Activated CD4-positive, alpha-beta T cell treated with anti-CD3 and anti-CD28 coated beads for 36 hours (primary cell): ENCODE measurements around the gene MACF1. TPM values are rescaled to one million over a fixed set of nuclear protein-coding genes. Genes with fewer than 3 reads are reported as not detected.

Source experiments
- ATAC-seq: fragments of 200-7000 bp; cut with Tn5 transposase; one replicate; pipeline ENCODE4 v1.10.0; 2021; ENCODE audit warnings: mild to moderate bottlenecking, moderate library complexity
- CTCF ChIA-PET: fragments of 350-600 bp; sonication (Branson Sonifier 250); formaldehyde crosslinking; loops from one replicate; lab custom pipeline; 2021; ENCODE audit warnings: antibody characterized with exemption; lab: Charles Lee
- POLR2A ChIA-PET: fragments of 350-600 bp; sonication (Branson Sonifier 250); formaldehyde crosslinking; loops from one replicate; lab custom pipeline; 2021; ENCODE audit warnings: antibody characterized with exemption, inconsistent platforms; lab: Charles Lee
- DNase-seq: peaks from one replicate; pipeline ENCODE4 v3.0.0-alpha.2; 2020
- H3K27ac Mint-ChIP-seq: one replicate; pipeline ENCODE4 v1.8.0; 2021; ENCODE audit warnings: mixed read lengths
- H3K27me3 Mint-ChIP-seq: one replicate; pipeline ENCODE4 v1.8.0; 2021; ENCODE audit warnings: mixed read lengths
- H3K36me3 Mint-ChIP-seq: one replicate; pipeline ENCODE4 v1.8.0; 2021; ENCODE audit warnings: low read depth, mixed read lengths
- H3K4me1 Mint-ChIP-seq: one replicate; pipeline ENCODE4 v1.8.0; 2021; ENCODE audit warnings: mixed read lengths
- H3K4me3 Mint-ChIP-seq: one replicate; pipeline ENCODE4 v1.8.0; 2021; ENCODE audit warnings: mild to moderate bottlenecking, moderate library complexity, mixed read lengths
- H3K9me3 Mint-ChIP-seq: one replicate; pipeline ENCODE4 v1.8.0; 2021; ENCODE audit warnings: low read depth, mixed read lengths
- intact Hi-C, 2 experiments: fragments of 100-400 bp; cut with DNase I in 1 of 2; cut with micrococcal nuclease in 1 of 2; formaldehyde crosslinking; loops; one replicate each; pipeline versions ENCODE4 v1.14.2 to v1.15.1; 2022 to 2024; cut with DNase I, micrococcal nuclease
- total RNA-seq, 2 experiments: library from RNA; stranded (reverse); gene quantifications; one replicate each; pipeline ENCODE4 v1.2.3, GENCODE V29; 2021

The MACF1 gene
- total RNA-seq, 2 experiments from 2014 or later = 192 to 195 TPM

DNA sequence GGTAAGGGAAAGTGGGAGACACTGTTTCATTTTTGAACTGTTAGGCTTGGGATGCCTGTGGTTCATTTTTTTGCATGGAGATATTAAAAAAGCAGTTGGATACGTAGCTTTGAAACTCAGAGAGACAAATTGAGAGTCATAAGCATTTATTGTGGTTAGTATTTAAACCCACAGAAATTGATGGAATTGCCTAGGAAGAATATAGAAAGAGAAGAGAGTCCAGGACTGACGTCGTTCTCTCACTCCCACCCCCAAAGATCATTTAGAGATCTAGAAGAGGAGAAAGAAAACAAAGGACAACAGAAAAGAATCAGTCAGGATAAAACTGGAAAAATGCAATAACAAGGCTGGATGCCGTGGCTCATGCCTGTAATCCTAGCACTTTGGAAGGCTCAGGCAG lies 213.7 kb downstream of the MACF1 start:
- no peak for ATAC-seq
- CTCF ChIA-PET = interaction anchor here (1.0 to 3.5 kb wide), 3 partner anchors 7 to 63 kb away, joined by 3 to 15 read pairs (median 3); no protein-coding TSS in a partner anchor
- Mint-ChIP-seq H3K27me3 (no peaks in the 10 kb centered on the region), H3K4me3 (no peak overlapping the region), H3K4me1 (peaks cover 27% of the 10 kb centered on the region), H3K36me3 (peaks cover 35% of the 10 kb centered on the region), H3K9me3 (no peaks in the 10 kb centered on the region), H3K27ac (no peak overlapping the region)
- intact Hi-C loops = no loop called here
- POLR2A ChIA-PET = interaction anchor here (0.6 kb wide), 1 partner anchor 42 kb away, joined by 3 read pairs; no protein-coding TSS in a partner anchor
- DNase-seq = no peak

DNA sequence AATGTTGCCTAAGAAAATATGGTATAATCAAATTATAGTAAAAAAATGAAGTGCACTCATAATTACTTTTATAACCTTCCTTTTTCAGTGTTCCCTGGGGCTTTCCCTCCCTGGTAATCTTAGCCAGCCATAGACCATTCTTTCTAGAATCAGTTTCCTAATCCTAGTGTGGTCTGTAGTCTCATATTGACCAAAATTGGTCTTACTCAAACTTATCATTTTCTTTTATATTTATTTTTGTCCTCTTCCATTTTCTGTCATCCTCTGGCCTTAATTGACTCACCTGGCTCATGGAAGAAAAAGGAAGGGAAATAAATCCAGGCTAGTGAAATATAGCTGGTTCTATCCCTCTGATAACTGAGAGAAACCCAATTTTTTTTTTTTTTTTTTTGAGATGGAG lies 216.0 kb downstream of the MACF1 start:
- Mint-ChIP-seq H3K4me1 (peaks cover 24% of the 10 kb centered on the region), H3K27ac (no peak overlapping the region), H3K4me3 (no peak overlapping the region), H3K36me3 (peaks cover 41% of the 10 kb centered on the region), H3K9me3 (no peaks in the 10 kb centered on the region), H3K27me3 (no peaks in the 10 kb centered on the region)
- ATAC-seq = peak; percentile 57
- CTCF ChIA-PET = interaction anchor here (1.5 to 3.5 kb wide), 3 partner anchors 9 to 45 kb away, joined by 3 to 15 read pairs (median 7); no protein-coding TSS in a partner anchor
- intact Hi-C loops = no loop called here
- no peak for DNase-seq
- POLR2A ChIA-PET = no interaction called here

GRCh38 chr1:39422614-39423013 lies 218.1 kb downstream of the MACF1 start:
- DNase-seq (no peak), ATAC-seq (peak; percentile 81)
- Mint-ChIP-seq H3K4me3 (no peak overlapping the region), H3K9me3 (no peaks in the 10 kb centered on the region), H3K27ac (peak overlapping the region; percentile 45), H3K36me3 (peaks cover 41% of the 10 kb centered on the region), H3K27me3 (no peaks in the 10 kb centered on the region), H3K4me1 (peaks cover 24% of the 10 kb centered on the region)
- intact Hi-C loops = no loop called here
- ChIA-PET POLR2A (interaction anchor here (0.6 kb wide), 1 partner anchor 154 kb away, joined by 4 read pairs; no protein-coding TSS in a partner anchor), CTCF (interaction anchor here (0.7 to 1.6 kb wide), 3 partner anchors 11 to 30 kb away, joined by 3 to 7 read pairs (median 3); no protein-coding TSS in a partner anchor)

GRCh38 chr1:39425151-39425550 lies 220.7 kb downstream of the MACF1 start:
- Mint-ChIP-seq H3K4me1 (peaks cover 18% of the 10 kb centered on the region), H3K27me3 (no peaks in the 10 kb centered on the region), H3K4me3 (no peak overlapping the region), H3K9me3 (no peaks in the 10 kb centered on the region), H3K36me3 (peaks cover 51% of the 10 kb centered on the region), H3K27ac (peak overlapping the region; percentile 2)
- DNase-seq (no peak), ATAC-seq (no peak)
- ChIA-PET POLR2A (interaction anchor here (0.6 kb wide), 1 partner anchor 302 kb away, joined by 5 read pairs; no protein-coding TSS in a partner anchor), CTCF (interaction anchor here (0.8 to 3.1 kb wide), 9 partner anchors 8 to 147 kb away, joined by 3 to 18 read pairs (median 4); no protein-coding TSS in a partner anchor)
- intact Hi-C loops = no loop called here

DNA sequence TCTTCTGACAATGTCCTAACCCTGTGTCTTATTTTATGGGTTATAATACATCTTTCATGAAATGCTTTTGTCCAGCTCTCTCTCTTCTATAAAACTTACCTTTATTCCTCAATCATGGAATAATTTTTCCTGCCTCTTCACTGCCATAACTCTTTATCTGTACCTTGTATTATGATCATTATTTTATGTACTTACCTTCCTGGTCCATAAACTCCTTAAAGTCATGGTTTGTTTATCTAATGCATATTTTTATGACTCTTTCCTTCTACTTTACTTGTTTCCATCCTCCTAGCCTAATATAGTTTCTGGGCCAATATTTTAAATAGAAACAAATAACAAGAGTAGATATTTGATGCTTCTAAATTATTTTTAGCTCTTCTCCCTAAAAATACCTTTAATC lies 221.1 kb downstream of the MACF1 start:
- CTCF ChIA-PET = interaction anchor here (0.8 to 3.1 kb wide), 6 partner anchors 7 to 31 kb away, joined by 3 to 18 read pairs (median 4); no protein-coding TSS in a partner anchor
- no peak overlapping the region for H3K27ac Mint-ChIP-seq
- peaks cover 16% of the 10 kb centered on the region for H3K4me1 Mint-ChIP-seq
- H3K9me3 Mint-ChIP-seq = no peaks in the 10 kb centered on the region
- intact Hi-C loops = no loop called here
- H3K4me3 Mint-ChIP-seq = no peak overlapping the region
- DNase-seq (no peak), ATAC-seq (no peak)
- H3K27me3 Mint-ChIP-seq = no peaks in the 10 kb centered on the region
- H3K36me3 Mint-ChIP-seq = peaks cover 56% of the 10 kb centered on the region
- POLR2A ChIA-PET = no interaction called here

DNA sequence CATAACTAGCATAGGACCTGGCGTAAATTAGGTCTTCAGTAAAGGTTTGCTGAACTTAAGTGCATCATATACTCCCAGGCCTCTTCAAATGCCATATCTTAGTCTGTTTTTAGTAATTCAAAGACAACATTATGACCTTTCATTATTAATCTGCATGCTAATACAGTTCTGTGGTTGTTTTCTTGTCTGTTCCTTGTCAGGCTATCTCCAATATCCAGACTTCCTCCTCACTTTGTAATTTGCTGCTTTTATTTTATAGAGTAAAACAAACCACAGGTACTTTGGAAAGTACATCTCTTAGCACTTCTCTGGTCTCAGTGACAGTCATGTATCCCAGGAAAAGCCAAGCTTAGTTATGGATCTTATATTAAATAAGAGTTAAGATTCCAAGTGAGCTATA lies 221.9 kb downstream of the MACF1 start:
- no peak overlapping the region for H3K4me3 Mint-ChIP-seq
- no peaks in the 10 kb centered on the region for H3K9me3 Mint-ChIP-seq
- no peaks in the 10 kb centered on the region for H3K27me3 Mint-ChIP-seq
- intact Hi-C loops = no loop called here
- POLR2A ChIA-PET = no interaction called here
- peaks cover 10% of the 10 kb centered on the region for H3K4me1 Mint-ChIP-seq
- CTCF ChIA-PET = interaction anchor here (1.3 to 3.1 kb wide), 2 partner anchors 12 to 16 kb away, joined by 4 to 18 read pairs; no protein-coding TSS in a partner anchor
- DNase-seq (no peak), ATAC-seq (no peak)
- peaks cover 58% of the 10 kb centered on the region for H3K36me3 Mint-ChIP-seq
- no peak overlapping the region for H3K27ac Mint-ChIP-seq

DNA sequence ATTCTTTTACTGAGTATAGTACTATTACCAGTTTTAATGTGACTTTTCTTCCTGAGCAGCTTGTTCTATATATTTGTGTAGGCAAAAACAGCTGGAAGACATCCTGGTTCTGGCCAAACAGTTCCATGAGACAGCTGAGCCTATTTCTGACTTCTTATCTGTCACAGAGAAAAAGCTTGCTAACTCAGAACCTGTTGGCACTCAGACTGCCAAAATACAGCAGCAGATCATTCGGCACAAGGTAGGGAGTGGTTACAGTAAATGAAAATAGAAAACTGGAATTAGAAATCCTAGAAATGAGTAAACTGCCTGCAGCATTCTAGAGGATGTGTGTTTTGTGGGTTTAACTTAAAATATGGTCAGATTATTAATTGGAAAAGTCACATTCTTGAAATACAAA lies 222.9 kb downstream of the MACF1 start:
- Mint-ChIP-seq H3K4me3 (no peak overlapping the region), H3K4me1 (peaks cover 6% of the 10 kb centered on the region), H3K27me3 (no peaks in the 10 kb centered on the region), H3K27ac (no peak overlapping the region), H3K36me3 (peaks cover 52% of the 10 kb centered on the region), H3K9me3 (no peaks in the 10 kb centered on the region)
- POLR2A ChIA-PET = no interaction called here
- intact Hi-C loops = no loop called here
- no peak for DNase-seq
- no peak for ATAC-seq
- CTCF ChIA-PET = interaction anchor here (3.1 kb wide), 1 partner anchor 17 kb away, joined by 18 read pairs; no protein-coding TSS in a partner anchor

DNA sequence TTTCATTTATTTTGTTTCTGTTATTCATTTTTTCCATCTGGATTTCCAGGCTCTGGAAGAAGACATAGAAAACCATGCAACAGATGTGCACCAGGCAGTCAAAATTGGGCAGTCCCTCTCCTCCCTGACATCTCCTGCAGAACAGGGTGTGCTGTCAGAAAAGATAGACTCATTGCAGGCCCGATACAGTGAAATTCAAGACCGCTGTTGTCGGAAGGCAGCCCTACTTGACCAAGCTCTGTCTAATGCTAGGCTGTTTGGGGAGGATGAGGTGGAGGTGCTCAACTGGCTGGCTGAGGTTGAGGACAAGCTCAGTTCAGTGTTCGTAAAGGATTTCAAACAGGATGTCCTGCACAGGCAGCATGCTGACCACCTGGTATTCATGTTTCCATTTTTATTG lies 223.4 kb downstream of the MACF1 start:
- no peak for ATAC-seq
- peaks cover 49% of the 10 kb centered on the region for H3K36me3 Mint-ChIP-seq
- no peaks in the 10 kb centered on the region for H3K27me3 Mint-ChIP-seq
- H3K27ac Mint-ChIP-seq = no peak overlapping the region
- H3K4me1 Mint-ChIP-seq = peaks cover 4% of the 10 kb centered on the region
- H3K4me3 Mint-ChIP-seq = no peak overlapping the region
- no peaks in the 10 kb centered on the region for H3K9me3 Mint-ChIP-seq
- no peak for DNase-seq
- intact Hi-C loops = no loop called here
- ChIA-PET CTCF (no interaction called here), POLR2A (no interaction called here)

DNA sequence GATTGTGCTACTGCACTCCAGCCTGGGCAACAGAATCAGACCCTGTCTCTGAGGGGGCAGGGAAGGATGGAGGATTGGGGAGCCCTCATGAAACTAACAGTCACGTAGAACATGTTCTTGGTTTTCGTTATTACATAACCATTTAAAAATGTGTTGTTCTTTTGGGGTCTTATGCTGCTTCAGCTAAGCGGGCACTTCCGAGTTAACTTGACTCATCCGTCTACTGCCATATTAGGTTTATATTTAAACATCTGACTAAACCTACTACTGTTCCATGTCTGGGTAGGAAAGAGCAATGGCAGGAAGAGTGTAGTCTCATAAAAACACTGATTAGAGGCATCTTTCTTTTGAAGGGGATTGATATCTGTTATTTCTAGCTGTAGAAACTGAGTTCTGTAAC lies 227.4 kb downstream of the MACF1 start:
- H3K4me1 Mint-ChIP-seq = peaks cover 3% of the 10 kb centered on the region
- DNase-seq (no peak), ATAC-seq (no peak)
- intact Hi-C loops = no loop called here
- H3K36me3 Mint-ChIP-seq = peaks cover 51% of the 10 kb centered on the region
- no peaks in the 10 kb centered on the region for H3K27me3 Mint-ChIP-seq
- POLR2A ChIA-PET = no interaction called here
- CTCF ChIA-PET = interaction anchor here (0.6 to 2.0 kb wide), 3 partner anchors 21 to 226 kb away, joined by 3 to 8 read pairs (median 3); no protein-coding TSS in a partner anchor
- H3K9me3 Mint-ChIP-seq = no peaks in the 10 kb centered on the region
- no peak overlapping the region for H3K27ac Mint-ChIP-seq
- H3K4me3 Mint-ChIP-seq = no peak overlapping the region

DNA sequence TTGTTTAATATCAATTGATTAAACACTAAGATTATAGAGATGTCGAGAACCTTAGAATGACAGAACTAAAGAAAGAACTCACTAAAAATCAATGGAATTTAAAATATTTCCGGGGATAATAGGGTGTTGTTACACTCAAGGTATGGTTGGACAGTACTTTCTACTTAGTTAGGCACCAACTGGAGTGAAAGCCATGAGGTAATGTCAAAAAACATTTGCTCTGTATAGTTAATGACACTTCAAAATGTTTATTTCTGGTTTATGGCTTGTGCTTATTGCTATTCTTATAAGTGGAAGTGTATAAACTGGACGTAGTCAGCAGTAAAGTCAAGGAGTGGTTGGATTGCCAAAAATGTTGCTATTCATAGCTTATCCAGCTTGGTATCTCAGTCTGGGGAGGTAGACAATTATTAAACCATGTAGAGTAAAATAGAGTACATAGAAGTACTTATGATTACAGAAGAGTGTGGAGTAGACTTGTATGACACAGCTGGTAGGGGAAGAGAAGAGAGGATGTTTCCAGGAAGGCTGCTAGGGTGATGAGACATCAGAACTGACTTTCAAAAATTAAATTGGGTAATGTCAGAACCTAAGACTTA lies 230.4 kb downstream of the MACF1 start:
- intact Hi-C loops = no loop called here
- H3K36me3 Mint-ChIP-seq = peaks cover 40% of the 10 kb centered on the region
- H3K9me3 Mint-ChIP-seq = no peaks in the 10 kb centered on the region
- H3K27me3 Mint-ChIP-seq = no peaks in the 10 kb centered on the region
- CTCF ChIA-PET = interaction anchor here (0.9 to 1.6 kb wide), 2 partner anchors 10 to 14 kb away, joined by 3 to 6 read pairs; no protein-coding TSS in a partner anchor
- ATAC-seq (no peak), DNase-seq (no peak)
- no peak overlapping the region for H3K4me3 Mint-ChIP-seq
- POLR2A ChIA-PET = interaction anchor here (0.6 kb wide), 1 partner anchor 167 kb away, joined by 3 read pairs; no protein-coding TSS in a partner anchor
- no peak overlapping the region for H3K27ac Mint-ChIP-seq
- H3K4me1 Mint-ChIP-seq = peaks cover 3% of the 10 kb centered on the region

DNA sequence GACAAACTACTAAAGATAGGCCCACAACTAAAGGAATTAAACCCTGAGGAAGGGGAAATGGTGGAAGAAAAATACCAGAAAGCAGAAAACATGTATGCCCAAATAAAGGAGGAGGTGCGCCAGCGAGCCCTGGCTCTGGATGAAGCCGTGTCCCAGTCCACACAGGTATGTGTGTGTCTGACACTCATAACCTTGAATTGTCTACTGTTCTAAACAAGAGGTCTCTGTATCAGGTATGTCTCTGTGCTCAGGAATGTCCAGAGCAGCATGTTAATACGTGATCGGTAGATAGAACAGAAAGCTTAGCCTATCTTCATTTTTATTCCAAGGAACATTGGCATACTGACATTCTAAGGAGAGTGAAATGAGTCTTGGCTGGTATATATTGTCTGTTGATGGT lies 231.1 kb downstream of the MACF1 start:
- intact Hi-C loops = no loop called here
- peaks cover 3% of the 10 kb centered on the region for H3K4me1 Mint-ChIP-seq
- H3K9me3 Mint-ChIP-seq = no peaks in the 10 kb centered on the region
- H3K27ac Mint-ChIP-seq = no peak overlapping the region
- no peak overlapping the region for H3K4me3 Mint-ChIP-seq
- ATAC-seq = no peak
- DNase-seq = no peak
- H3K36me3 Mint-ChIP-seq = peaks cover 34% of the 10 kb centered on the region
- CTCF ChIA-PET = interaction anchor here (0.9 to 1.6 kb wide), 2 partner anchors 11 to 13 kb away, joined by 3 to 6 read pairs; no protein-coding TSS in a partner anchor
- POLR2A ChIA-PET = no interaction called here
- no peaks in the 10 kb centered on the region for H3K27me3 Mint-ChIP-seq
